ENCODE results near the gene B9D2.
"Not testable (repeated sequence)": the region's sequence is repeated elsewhere in the genome, so short reads cannot be mapped to it uniquely, and the experiment has no call there.

The B9D2 gene

DNA sequence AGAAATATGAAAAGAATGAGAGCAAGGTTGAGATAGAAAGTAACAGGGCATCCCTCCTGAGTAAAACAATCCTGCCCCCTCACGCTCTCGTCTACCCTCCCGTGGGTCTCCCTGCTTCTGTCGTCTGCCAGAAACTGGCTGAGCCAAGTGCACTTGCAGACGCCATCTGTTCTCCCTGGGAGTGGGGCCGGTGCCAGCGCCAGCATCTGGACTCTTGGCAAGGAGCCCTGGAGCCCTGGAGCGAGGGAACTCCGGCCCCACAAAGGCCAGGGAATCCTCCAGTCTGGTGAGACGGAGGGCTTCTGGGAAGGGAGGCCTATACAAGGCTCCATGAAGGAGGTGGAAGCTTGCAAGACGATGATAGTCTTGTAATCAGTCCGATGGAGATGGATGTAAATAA lies 10.0 kb upstream of the B9D2 start:
- no peak for TF ChIP-seq POLR2A (IDR thresholded peaks at IDR 0.05; ENCODE audit: low read depth, low read length)
- peak; percentile 20 for FAIRE-seq
- DNase-seq (ENCODE audit: insufficient read length, low spot score): peak; percentile 91

DNA sequence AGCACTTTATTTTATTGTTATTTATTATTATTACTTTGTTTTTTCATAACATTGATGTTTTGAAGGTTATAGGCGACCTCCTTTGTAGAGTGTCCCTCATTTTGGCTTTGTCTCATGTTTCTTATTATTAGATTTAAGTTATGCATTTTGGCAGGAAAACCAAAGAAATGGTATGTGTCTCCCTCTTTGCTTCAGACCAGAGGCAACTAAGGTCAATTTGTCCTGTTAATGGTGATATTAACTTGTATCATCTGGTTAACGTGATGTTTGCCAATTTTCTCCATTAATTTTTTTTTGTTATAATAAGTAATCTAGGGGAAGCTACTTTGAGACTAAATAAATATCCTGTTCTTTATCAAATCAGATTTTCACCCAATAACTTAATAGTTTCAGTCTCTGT lies 8.6 kb upstream of the B9D2 start:
- no peak for TF ChIP-seq POLR2A (IDR thresholded peaks at IDR 0.05; ENCODE audit: low read depth, low read length)
- DNase-seq (ENCODE audit: insufficient read length, low spot score): no peak
- no peak for FAIRE-seq

DNA sequence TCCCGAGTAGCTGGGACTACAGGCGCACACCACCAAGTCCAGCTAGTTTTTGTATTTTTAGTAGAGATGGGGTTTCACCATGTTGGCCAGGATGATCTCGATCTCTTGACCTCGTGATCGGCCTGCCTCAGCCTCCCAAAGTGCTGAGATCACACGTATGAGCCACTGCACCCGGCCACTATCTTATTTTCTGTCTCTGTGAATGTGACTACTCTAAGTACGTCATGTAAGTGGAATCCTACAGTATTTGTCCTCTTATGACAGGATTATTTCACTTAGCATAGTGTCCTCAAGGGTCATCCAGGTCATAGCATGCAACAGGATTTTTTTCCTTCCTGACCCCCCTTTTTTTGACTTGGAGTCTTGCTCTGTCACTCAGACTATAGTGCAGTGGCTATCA lies 7.6 kb upstream of the B9D2 start:
- no peak for DNase-seq (ENCODE audit: insufficient read length, low spot score)
- FAIRE-seq: no peak
- TF ChIP-seq POLR2A (IDR thresholded peaks at IDR 0.05; ENCODE audit: low read depth, low read length): no peak

DNA sequence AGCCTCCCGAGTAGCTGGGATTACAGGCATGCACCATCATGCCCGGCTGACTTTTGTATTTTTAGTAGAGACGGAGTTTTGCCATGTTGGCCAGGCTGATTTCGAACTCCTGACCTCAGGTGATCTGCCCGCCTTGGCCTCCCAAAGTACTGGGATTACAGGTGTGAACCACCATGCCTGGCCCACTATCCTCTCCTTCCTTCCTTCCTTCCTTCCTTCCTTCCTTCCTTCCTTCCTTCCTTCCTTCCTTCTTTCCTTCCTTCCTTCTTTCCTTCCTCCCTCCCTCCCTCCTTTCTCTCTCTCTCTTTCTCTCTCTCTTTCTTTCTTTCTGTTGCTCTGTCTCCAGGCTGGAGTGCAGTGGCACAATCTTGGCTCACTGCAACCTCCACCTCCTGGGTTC lies 7.2 kb upstream of the B9D2 start:
- not testable (repeated sequence) for FAIRE-seq; DNase-seq (ENCODE audit: insufficient read length, low spot score)

DNA sequence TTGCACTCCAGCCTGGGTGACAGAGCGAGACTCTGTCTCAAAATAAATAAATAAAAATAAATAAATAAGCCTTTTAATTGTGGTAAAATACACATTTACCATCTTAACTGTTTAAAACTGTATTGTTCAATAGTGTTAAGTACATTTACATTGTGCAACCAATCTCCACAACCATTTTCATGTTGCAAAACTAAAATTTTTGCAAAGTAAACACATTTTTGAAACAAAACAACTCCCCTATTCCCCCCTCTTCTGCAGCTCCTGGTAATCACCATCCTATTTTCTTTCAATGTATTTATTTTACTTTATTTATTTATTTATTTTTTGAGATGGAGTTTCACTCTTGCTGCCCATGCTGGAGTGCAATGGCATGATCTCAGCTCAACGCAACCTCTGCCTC lies 5.8 kb upstream of the B9D2 start:
- TF ChIP-seq POLR2A (IDR thresholded peaks at IDR 0.05; ENCODE audit: low read depth, low read length): no peak
- no peak for FAIRE-seq
- DNase-seq (ENCODE audit: insufficient read length, low spot score): no peak

DNA sequence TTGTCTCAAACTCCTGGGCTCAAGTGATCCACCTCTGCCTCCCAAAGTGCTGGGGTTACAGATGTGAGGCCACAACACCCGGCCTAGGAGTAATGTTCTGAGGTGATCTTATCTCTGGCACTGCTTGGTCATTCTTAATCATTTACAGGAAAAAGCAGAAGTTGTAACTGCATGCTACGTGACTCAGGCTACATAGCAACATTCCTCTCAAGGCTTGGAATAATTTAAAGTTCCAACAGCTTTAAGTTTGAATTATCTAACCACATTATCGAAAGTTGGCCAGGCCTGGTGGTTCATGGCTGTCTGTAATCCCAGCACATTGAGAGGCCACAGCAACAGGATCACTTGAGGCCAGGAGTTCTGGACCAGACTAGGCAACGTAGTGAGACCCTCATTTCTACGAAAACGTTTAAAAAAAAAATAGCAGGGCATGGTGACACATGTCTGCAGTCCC lies 3.9 kb upstream of the B9D2 start:
- FAIRE-seq (peak; percentile 20), DNase-seq (ENCODE audit: insufficient read length, low spot score) (peak; percentile 65)
- no peak for TF ChIP-seq POLR2A (IDR thresholded peaks at IDR 0.05; ENCODE audit: low read depth, low read length)

DNA sequence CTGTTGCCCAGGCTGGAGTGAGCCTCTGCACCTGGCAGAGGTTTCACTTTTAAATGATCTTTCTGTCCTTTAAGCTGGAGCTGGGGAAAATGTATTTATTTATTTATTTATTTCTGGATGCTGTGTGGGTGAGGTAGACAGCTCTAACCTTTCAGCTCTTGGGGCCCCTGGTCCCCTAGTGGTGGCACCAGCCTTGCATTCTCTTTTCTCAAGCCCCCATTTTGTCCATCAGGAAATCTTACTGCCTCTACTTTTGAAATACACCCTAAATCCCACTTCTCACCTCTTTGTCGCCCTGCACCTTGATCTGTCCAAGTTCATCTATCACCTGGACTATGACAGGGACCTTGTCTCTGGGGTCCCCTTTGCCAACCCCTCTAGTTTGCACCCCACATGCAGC lies 2.1 kb upstream of the B9D2 start:
- DNase-seq (ENCODE audit: insufficient read length, low spot score): no peak
- FAIRE-seq: no peak
- no peak for TF ChIP-seq POLR2A (IDR thresholded peaks at IDR 0.05; ENCODE audit: low read depth, low read length)

DNA sequence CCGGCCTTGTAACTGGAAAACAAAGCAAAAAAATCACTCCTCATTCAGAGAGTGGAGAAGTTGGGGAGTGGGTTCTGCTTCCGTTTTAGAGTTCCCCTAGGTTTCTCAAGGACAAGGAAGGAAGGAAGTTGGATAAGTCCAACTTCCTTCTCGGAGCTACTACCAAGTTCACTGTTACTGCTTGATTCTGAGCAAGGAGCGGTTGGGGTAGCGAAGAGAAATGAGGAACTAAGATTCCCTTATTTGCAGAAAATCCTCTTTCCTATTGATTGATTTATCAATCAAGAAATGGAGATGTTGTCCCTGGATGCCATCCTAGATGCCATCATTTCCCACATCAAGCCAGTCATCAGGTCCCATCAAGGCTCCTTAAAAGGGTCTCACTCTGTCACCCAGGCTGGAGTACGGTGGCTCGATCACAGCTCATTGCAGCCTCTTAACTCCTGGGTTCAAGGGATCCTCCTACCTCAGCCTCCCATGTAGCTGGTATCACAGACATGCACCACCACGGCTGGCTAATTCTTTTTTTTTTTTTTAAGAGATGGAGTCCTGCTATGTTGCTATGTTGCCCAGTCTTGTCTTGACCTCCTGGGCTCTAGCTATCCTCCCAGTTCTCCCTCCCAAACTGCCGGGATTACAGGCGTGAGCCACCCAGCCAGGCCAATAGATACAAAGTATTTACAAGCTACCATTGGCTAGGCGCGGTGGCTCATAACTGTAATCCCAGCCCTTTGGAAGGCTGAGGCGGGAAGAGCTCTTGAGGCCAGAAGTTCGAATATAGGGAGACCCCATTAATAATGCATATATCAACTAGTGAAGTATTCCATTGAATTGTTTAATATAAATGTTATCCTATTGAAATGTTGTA lies 809 bp upstream of the B9D2 start:
- FAIRE-seq: no peak
- TF ChIP-seq POLR2A (IDR thresholded peaks at IDR 0.05; ENCODE audit: low read depth, low read length): no peak
- DNase-seq (ENCODE audit: insufficient read length, low spot score): no peak

DNA sequence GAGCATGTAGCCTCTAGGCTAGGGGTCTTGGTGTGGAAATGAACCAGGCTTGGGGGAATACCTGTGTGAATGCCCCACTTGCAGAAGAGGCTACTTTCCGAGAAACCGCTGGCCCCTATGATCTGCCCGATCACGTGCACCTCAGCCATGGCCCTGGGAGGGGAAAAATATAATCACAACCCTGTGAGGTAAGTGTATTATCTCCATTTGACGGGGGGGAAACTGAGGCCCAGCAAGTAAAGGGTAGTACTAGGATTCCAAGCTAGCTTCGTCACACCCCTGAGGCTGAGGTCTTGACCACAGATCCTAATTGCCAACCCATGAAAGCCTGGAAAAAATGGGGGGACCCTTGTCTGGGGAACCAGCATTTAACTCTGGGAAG lies 587 bp downstream of the B9D2 start:
- no peak for DNase-seq (ENCODE audit: insufficient read length, low spot score)
- no peak for FAIRE-seq
- TF ChIP-seq POLR2A (IDR thresholded peaks at IDR 0.05; ENCODE audit: low read depth, low read length): no peak

DNA sequence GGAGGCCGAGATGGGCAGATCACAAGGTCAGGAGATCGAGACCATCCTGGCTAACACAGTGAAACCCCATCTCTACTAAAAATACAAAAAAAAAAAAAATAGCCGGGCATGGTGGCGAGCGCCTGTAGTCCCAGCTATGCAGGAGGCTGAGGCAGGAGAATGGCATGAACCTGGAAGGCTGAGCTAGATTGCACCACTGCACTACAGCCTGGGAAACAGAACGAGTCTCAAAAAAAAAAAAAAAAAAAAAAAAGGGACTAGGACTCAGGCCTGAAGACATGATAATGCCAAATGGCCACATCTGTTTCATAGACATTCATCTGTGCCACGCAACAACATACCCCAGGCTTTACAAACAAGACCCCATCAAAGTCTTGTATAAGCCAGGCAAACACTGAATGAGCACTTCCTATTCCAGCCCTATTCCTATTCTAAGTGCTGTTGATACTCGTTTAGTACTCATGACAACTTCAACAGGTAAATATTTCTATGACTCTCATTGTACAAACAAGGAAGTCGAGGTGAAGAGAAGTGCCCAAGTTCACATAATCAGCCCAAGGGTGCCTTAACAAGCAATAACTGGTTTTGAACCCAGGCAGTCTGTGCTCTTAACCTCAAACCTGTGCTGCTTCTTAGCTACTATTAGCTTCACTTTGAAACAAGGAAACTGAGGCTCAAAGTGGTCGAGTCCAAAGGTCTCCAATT lies 1.7 kb downstream of the B9D2 start:
- no peak for TF ChIP-seq POLR2A (IDR thresholded peaks at IDR 0.05; ENCODE audit: low read depth, low read length)
- FAIRE-seq (no peak), DNase-seq (ENCODE audit: insufficient read length, low spot score) (no peak)

DNA sequence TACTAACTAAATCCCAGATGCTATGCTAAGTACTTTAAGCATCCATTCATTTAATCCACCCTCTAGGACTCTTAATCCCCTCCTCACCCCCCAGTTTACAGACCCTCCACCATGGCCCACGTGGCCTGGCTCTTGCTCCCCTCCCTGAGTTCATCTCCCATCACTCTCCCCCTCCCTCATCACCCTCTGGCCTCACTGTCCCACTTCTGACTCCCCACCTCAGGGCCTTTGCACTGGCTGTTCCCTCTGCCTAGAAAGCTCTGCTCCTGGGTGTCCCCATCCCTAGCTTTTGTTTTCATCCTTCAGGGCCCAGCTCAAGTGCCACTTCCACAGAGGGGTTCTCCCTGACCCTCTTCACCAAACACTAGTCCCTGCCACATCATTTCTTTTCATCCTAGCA lies 4.2 kb downstream of the B9D2 start:
- FAIRE-seq: no peak
- no peak for TF ChIP-seq POLR2A (IDR thresholded peaks at IDR 0.05; ENCODE audit: low read depth, low read length)
- DNase-seq (ENCODE audit: insufficient read length, low spot score): no peak

DNA sequence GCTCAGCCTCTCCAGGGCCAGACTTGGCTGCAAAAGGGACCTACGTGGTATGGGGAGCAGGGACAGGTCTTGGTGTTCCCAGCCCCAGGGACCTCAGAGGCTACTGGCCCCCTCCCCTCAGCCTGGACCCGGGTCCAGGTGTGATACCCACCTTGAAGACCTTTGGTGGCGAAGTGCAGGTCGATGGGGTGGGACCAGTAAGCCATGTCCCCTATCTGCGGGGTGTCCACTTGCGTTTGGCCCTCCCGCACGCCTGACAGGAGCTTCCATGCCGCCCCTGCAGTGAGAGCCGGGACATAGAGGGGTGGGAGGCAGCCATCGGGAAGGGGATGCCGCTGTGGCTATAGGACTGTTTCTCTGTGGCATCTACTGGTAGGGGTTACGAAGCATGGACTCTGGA lies 6.2 kb downstream of the B9D2 start:
- DNase-seq (ENCODE audit: insufficient read length, low spot score) (no peak), FAIRE-seq (no peak)
- no peak for TF ChIP-seq POLR2A (IDR thresholded peaks at IDR 0.05; ENCODE audit: low read depth, low read length)

DNA sequence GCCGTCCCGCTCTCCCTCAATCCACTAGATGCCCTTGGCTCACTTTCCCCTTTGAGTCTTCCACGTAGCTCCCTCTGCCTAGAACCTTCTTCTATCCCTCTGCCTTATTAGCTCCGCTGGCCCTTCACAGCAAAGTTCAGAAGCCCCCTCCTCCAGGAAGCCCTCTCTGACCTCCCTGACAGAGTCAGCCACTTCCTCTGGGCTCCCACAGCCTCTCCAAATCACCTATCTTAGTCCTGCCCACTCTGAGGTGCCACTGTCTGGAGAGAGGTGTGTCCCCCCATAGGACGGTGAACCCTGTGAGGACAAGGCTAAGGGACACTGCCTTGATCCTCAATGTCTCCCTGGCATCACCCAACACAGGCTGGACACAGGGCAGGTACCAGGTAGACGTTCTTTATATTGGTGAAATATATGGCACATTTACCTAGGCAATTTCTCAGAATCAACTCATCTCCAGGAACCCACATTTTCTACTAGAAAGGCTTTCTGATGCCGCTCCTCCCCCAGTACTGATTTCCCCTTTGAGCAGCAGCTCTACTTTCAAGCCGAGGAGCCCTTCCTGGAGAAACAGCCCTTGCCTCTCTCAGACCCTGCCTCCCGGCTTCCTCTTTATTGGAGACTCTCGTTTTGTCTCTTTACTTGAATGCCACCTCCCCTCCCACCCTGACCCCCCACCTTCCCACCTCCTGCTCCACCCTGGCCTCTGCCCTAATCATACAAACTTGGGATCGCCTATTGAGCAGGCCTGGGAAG lies 6.8 kb downstream of the B9D2 start:
- DNase-seq (ENCODE audit: insufficient read length, low spot score) (no peak), FAIRE-seq (no peak)
- no peak for TF ChIP-seq POLR2A (IDR thresholded peaks at IDR 0.05; ENCODE audit: low read depth, low read length)

DNA sequence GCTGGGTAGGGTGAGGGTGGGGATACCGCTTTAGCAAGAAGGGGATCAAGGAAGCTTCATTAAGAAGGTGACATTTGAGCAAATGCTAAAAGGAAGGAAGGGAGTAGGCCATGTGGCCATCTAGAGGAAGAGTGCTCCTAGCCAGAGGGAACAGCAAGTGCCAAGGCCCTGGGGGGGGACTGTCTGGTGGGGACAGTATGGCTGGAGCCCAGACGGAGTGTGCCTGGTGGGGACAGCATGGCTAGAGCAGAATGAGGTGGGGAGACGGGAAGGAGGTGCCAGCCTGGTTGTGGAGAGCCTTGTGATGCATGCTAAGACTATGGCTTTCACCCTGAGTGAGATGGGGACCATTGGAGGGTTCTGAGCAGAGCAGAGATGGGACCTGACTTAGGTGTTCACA lies 8.1 kb downstream of the B9D2 start:
- FAIRE-seq (no peak), DNase-seq (ENCODE audit: insufficient read length, low spot score) (no peak)
- no peak for TF ChIP-seq POLR2A (IDR thresholded peaks at IDR 0.05; ENCODE audit: low read depth, low read length)
